HG03565 (cell line): ENCODE measurements around the gene SLC27A6.
"Not testable (repeated sequence)": the region's sequence is repeated elsewhere in the genome, so short reads cannot be mapped to it uniquely, and the experiment has no call there.

Experiments used
- ATAC-seq: cut with Tn5 transposase; IDR thresholded peaks from one replicate; pipeline ENCODE4 v1.9.1; 2021; ENCODE audit warnings: mild to moderate bottlenecking, moderate library complexity; ENCODE audit not compliant: unreplicated experiment

Gene SLC27A6, protein sequence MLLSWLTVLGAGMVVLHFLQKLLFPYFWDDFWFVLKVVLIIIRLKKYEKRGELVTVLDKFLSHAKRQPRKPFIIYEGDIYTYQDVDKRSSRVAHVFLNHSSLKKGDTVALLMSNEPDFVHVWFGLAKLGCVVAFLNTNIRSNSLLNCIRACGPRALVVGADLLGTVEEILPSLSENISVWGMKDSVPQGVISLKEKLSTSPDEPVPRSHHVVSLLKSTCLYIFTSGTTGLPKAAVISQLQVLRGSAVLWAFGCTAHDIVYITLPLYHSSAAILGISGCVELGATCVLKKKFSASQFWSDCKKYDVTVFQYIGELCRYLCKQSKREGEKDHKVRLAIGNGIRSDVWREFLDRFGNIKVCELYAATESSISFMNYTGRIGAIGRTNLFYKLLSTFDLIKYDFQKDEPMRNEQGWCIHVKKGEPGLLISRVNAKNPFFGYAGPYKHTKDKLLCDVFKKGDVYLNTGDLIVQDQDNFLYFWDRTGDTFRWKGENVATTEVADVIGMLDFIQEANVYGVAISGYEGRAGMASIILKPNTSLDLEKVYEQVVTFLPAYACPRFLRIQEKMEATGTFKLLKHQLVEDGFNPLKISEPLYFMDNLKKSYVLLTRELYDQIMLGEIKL

DNA sequence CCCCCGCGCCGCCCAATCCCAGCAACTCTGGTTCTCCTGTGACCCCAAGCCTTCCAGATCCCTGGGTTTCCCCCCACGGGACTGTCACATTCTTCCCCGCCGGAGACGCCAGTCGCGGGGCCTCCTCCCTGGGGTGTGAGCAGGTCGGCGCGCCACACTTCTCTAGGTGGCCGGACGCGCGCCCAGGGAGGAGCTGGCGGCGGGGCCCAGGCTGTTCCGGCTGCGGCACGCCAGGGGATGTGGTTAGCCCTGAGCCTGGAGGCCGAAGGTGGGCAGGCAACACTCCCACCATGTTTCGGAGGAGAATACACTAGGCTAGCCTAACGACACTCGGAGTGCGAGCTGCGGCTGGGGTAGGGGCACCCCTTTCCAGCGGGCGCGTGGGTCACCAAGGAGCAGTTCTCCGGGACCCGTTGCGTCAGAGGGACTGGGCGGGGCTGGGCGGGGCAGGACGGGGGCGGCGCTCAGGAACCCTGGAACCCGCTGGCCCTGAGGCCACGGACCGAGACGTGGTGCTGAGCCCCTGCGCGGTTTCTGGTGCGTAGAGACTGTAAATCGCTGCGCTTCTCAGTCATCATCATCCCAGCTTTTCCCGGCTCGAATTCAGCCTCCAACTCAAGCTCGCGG, at the start of gene SLC27A6:
SLC27A6 (plus strand) TSS at position 478 of the 627 bp plus-strand sequence. CDS start 650 bp downstream, outside the sequence.
- ATAC-seq, result no peak

DNA sequence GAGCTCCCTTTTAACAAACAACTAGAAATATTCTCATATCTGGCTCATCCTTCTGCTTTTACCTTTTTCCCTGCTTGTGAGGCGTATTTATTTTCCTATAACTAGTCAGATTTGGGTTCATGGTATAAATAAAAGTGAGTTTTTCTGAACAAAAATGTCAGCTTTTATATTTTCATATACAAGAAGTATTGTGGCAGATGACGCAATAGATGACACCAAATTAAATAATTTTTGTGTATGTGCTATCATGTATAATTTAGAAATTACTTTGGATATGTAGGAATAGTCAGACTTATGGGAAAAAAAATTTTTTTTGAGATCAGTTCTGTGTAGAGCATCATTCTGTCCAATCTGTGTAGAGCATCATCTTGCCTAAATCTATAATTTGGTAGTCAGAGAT, 45.7 kb upstream of the SLC27A6 start:
- ATAC-seq, result no peak

DNA sequence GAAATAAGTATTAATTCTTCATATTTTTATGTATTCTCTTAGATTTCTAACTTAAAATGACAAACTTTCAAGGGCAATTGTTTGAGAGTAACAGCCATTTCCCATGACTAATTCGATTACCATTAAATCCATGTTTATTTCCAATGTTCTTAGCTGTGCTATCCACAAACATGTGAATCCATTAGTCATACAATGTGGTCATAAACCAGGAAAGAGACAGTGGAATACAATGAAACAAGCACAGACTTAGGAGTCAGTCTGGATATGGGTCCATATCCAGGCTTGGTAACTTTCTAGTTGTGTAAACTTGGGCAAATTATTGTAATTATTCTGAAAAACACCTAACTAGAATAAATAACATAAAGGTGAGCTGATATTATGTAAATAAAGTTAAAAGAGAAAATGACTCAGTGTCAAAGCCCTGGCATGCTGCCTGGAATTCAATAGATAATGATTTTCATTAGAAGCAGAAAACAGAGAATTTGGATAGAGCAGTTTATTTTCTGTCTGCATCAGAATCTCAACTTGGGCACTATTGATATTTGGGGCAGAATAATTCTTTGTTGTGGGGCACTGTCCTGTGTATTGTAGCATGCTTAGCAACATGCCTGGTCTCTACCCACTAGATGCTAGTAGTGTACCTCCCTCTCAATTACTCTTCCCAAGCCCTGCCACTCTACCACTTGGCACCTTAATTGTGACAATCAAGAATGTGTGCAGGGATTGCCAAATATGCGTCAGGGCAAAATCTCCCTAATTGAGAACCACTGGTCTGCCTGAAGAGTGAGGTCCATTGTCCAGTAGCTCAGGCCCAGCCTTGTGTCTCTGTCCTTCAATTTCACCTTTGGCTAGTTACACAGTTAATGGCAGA, 44.7 kb upstream of the SLC27A6 start:
- ATAC-seq, result no peak

DNA sequence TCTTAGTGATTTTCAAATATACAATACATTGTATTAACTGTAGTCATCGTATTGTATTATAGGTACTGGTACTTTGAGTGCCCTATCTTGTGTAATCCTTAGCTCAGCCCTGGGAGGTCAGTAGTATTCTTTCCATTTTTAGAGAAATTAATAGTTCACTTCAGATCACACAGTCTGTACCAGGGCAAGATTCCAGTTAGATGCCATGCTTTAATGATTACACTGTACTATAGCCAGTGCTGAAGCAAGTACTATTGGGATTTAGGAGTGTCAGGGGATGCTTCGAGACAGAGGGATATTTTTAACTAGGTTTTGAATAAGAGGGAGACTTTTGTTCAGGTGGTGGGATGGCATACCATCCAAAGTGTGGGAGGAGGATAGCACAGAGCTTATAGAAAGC, 41.0 kb upstream of the SLC27A6 start:
- ATAC-seq, result no peak

DNA sequence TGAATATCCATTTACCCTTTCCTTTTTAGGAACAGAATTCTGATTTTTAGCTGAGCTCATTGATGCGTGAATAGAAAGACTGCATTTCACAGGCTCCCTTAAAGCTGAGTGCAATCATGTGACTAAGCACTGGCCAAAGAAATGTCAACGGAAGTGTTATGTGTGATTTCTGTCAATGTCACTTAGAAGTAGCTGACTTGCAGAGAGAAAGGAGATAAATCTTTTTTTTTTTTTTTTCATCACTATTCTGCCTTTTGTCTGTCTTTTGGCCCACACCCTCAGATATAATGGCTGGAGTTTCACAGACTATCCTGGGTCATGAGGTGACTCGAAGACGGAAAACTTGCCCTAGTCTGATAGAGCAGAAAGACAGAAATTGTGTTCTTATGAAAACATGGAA, 39.3 kb upstream of the SLC27A6 start:
- ATAC-seq, result no peak

DNA sequence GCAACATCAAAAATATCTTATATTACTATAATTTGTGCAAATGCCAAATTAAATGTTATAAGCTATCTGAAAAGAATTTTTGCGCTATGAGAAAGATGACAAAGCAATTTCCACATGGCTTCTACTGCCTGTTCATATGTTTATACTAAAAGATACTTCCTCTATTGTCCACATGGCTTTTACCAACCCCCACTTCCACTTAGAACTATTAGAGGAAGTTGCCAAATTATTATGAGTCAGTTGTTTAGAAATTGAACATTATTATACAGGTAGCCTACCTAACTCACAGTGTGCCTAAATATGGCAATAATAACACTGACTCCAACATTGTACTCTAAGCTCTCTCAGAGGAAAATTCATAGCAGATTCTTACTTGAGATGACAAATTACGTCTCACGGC, 37.6 kb upstream of the SLC27A6 start:
- no peak for ATAC-seq

DNA sequence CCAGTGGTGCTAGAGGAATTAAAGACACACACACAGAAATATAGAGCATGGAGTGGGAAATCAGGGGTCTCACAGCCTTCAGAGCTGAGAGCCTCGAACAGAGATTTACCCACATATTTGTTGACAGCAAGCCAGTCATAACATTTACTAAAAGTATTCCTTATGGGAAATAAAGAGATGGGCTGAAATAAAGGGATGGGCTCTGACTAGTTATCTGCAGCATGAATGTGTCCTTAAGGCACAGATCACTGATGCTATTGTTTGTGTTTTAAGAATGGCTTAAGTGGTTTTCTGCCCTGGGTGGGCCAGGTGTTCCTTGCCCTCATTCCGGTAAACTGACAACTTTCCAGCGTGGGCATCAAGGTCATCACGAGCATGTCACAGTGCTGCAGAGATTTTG, 33.1 kb upstream of the SLC27A6 start:
- not testable (repeated sequence) for ATAC-seq

DNA sequence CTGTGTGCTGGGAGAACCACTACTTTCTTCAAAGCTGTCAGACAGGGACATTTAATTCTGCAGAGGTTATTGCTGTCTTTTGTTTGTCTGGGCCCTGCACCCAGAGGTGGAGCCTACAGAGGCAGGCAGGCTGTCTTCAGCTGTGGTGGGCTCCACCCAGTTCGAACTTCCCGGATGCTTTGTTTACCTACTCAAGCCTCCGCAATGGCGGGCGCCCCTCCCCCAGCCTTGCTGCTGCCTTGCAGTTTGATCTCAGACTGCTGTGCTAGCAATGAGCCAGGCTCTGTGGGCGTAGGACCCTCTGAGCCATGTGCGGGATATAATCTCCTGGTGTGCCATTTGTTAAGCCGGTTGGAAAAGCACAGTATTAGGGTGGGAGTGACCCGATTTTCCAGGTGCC, 22.2 kb upstream of the SLC27A6 start:
- not testable (repeated sequence) for ATAC-seq

DNA sequence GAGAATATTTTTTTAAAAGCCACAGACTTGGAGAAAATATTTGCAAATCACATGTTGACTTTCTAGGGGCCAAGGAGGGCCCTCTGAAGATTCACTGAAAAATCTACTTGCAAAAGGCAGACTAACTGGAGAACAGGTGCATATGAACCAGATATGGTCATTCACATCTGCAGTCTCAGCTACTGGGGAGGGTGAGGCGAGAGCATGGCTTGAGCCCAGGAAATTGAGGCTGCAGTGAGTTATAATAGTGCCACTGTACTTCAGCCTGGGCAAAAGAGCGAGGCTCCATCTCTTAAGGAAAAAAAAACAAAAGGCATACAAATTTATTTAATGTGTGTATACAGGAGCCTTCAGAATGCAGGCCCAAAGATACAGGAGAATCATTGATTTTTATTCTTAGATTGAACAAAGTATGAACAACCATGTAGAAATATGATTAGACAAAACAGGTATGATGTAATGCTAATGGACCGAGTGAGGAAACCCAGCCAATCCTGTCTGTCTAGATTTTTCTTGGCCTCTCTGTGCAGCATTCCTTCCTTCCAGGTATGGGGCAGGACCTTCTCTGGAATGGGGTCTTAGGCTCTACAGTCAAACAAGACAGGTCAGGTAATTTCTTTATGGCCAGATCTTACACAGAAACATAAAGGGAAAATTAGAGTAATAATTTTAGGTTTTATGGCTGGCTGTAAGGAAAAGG, 15.3 kb upstream of the SLC27A6 start:
- ATAC-seq, result no peak

DNA sequence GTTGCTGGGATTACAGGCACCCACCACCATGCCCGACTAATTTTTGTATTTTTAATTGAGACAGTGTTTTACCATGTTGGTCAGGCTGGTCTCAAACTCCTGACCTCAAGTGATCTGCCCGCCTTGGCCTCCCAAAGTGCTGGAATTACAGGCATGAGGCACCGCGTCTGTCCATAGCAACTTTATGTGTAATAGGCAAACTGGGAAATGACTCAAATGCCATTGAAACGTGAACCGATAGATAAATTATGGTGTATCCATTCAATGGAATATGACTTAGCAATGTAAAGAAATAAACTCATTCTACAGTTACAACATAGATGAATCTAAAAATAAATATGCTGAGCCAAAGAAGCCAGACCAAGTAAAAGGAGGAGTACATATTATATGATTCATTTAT, 14.0 kb upstream of the SLC27A6 start:
- not testable (repeated sequence) for ATAC-seq

DNA sequence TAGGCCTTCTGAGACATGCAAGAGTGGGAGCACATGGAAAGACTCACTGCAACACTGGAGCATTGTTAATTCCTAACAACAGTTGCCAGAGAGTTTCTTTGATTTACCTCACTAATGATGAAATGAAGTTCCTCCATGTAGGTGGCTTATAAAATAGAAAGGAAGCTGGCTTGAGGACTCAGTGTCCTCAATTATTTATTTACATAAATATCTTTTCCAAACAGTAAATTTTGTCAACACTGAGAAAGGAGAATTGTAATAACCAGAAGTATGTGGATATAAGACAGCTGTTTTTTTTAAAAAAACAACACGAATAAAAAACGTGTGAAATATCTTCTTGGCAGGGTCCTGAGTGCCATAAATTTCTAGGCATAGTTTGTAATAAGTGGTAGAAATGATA, 9.1 kb upstream of the SLC27A6 start:
- no peak for ATAC-seq

DNA sequence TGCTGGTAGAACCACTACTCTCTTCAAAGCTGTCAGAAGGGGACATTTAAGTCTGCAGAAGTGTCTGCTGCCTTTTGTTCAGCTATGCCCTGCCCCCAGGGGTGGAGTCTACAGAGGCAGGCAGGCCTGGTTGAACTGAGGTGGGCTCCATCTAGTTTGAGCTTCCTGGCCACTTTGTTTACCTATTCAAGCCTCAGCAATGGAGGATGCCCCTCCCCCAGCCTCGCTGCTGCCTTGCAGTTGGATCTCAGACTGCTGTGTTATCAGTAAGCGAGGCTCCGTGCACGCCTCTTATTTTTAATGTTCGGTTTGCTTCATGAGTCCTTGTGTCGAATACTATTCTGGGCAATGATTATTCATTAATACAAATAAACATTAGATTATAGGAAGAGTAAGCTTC, 3.1 kb upstream of the SLC27A6 start:
- no peak for ATAC-seq

DNA sequence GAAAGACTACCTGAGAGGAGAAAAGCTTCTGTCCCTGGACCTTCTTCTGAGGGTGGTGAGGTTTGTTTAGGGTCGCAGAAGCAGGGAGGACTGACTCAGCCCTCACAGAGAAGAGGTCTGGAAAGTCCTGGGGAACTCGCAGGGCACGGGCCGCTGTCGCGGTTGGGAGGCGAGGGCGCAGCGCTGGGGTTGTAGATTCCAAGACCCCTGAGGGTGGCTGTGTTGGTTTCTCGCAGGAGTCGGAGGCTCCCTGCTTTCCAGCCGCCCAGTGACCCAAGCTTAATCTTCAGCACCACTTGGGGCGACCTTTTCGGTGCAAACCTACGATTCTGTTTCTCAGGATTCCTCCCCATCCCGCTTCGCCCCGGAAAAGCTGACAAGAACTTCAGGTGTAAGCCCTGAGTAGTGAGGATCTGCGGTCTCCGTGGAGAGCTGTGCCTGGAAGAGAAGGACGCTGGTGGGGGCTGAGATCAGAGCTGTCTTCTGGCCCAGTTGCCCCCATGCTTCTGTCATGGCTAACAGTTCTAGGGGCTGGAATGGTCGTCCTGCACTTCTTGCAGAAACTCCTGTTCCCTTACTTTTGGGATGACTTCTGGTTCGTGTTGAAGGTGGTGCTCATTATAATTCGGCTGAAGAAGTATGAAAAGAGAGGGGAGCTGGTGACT, 482 bp downstream of the SLC27A6 start:
- no peak for ATAC-seq

DNA sequence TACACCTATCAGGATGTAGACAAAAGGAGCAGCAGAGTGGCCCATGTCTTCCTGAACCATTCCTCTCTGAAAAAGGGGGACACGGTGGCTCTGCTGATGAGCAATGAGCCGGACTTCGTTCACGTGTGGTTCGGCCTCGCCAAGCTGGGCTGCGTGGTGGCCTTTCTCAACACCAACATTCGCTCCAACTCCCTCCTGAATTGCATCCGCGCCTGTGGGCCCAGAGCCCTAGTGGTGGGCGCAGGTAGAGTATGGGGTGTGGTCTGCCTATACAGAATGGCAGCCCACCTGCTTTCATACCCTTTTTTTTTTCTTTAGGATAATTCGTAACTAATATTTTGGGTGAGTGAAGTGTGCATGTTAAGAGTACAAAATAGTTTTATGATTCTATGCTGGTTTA, 1.1 kb downstream of the SLC27A6 start:
- ATAC-seq, result no peak

DNA sequence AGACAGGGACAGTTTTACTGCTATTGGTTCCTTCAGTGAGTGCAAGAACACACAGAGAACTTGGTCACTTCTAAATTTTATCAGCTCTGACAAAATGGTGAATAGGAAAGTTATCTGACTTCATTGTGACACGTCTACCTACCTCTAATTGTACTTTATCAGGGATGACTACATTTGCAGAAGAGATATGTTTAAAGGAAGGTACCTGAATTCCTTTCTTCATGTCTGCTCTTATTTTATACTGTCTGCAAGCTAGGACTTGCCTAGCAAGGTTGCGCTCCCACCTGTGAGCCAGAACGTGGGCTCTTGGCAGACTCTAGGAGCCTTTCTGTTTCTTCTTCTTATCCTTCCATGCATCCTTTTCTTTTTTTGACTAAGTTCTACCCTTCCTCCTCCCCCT, 1.6 kb downstream of the SLC27A6 start:
- ATAC-seq, result no peak

DNA sequence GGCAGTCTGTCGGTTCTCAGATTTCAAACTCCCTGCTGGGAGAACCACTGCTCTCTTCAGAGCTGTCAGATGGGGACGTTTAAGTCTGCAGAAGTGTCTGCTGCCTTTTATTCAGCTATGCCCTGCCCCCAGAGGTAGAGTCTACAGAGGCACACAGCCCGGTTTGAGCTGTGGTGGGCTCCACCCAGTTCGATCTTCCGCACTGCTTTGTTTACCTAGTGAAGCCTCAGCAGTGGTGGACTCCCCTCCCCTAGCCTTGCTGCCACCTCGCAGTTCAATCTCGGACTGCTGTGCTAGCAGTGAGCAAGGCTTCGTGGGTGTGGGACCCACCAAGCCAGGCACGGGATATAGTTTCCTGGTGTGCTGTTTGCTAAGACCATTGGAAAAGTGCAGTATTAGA, 8.0 kb downstream of the SLC27A6 start:
- no peak for ATAC-seq

DNA sequence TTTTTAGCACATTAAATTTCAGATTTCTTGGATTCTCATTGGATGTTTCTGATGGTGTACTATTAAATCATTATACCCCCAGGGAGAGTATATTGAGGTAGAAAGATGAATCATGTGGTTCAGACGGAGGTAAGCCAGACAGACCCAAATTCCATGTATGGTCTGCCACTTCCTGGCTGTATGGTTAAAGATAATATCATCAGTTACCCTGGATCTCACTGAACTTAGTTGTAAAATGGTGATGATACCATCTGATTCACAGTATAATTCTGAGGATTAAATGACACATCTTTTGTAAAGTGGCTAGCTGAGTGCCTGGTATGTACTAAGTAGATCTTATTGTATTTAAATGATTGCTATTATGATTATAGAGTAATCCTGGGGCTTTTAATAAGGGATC, 9.3 kb downstream of the SLC27A6 start:
- no peak for ATAC-seq

DNA sequence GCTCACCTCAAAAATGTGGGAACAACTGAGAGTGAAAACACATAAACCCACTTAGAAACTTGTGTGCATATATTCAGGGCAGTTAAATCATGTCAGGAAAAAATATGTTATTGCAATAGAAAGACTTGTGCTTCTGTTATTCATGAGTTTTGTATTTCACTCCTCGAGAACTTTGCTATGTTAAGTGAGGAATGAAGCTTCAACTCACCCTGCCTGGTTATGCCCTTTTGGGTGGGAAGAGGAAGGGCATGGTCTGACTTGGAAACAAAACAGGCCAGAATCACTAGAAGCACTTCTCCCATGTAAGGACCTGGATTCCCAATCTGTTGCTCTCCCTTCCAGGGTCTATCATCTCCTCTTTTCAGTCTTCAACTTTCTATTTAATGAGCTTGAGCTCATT, 14.5 kb downstream of the SLC27A6 start:
- ATAC-seq, result no peak

DNA sequence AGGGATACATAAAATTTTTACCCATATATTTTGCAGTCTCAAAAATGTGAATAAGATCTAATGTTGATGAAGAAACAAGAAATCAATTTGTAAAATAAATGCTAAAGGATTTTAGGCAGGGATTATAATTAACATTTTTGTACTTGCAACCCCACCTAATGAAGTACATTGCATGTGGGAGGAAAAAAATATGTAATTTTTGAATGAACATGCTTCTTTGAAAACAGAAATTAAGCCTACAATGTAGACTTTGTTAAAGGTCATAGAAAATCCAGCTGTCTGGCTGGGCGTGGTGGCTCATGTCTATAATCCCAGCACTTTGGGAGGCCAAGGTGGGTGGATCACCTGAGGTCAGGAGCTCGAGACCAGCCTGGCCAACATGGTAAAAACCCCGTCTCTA, 15.6 kb downstream of the SLC27A6 start:
- ATAC-seq, result no peak

DNA sequence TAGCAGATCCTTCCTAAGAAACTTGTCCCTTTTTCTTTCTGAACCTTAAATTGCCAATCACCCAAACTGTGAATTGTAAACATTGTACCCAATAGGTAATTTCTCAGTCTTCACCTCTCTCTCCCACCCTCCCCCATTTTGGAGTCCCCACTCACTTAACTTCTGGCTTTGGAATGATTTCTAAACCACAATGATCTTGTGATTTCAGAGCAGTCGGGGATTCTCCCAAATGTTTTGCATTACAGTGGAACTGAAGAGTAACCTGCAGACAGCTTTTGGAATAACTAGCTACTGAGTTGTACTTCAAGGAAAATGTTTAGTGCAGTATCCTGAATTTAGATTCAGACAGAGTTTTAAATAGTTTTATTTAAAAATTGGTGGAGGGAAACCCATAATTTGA, 19.2 kb downstream of the SLC27A6 start:
- ATAC-seq, result no peak
